ENCODE results near the gene HORMAD2.
A peak's percentile ranks its signal among the peaks of the same experiment; 100 is the strongest.
"Not testable (repeated sequence)": the region's sequence is repeated elsewhere in the genome, so short reads cannot be mapped to it uniquely, and the experiment has no call there.

The HORMAD2 gene

DNA sequence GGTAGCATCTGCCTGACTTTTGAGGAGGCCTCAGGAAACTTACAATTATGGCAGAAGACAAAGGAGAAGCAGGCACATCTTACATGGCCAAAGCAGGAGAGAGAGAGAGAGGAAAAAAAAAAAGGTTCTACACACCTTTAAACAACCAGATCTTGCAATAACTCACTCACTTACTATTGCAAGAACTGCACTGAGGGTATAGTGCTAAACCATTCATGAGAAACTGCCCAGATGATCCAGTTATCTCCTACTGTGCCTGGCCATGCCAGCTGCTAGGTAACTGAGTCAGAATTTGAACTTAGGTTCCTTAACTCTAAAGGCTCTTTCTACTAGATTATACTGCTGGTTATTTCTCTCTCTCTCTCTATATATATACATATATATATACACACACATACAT, 7.3 kb downstream of the HORMAD2 start:
- H3K4me3 ChIP-seq (ENCODE audit: low read length): no peak overlapping the region
- no peak for DNase-seq (ENCODE audit: low read depth)
- TF ChIP-seq, protein P1, sequence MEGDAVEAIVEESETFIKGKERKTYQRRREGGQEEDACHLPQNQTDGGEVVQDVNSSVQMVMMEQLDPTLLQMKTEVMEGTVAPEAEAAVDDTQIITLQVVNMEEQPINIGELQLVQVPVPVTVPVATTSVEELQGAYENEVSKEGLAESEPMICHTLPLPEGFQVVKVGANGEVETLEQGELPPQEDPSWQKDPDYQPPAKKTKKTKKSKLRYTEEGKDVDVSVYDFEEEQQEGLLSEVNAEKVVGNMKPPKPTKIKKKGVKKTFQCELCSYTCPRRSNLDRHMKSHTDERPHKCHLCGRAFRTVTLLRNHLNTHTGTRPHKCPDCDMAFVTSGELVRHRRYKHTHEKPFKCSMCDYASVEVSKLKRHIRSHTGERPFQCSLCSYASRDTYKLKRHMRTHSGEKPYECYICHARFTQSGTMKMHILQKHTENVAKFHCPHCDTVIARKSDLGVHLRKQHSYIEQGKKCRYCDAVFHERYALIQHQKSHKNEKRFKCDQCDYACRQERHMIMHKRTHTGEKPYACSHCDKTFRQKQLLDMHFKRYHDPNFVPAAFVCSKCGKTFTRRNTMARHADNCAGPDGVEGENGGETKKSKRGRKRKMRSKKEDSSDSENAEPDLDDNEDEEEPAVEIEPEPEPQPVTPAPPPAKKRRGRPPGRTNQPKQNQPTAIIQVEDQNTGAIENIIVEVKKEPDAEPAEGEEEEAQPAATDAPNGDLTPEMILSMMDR (conservative IDR thresholded peaks at IDR 0.05; ENCODE audit: low read length): no peak

DNA sequence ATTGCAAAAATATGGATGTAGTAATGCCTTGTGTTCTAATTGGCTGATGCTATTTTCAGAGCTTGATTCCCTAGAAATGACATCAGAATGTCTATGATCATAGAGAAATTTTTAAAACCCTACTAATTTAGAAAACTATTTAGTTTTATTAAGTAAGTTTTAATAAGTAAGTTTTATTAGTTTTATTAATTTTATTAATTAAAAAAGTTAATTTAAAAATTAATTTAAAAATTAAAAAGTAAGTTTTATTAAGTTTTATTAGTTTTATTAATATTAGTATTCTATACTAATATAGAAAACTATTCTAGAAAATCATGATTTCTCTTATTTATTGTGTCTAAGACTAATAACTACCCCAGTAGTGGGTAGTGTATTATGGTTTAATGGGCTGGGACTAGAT, 8.2 kb downstream of the HORMAD2 start:
- DNase-seq (ENCODE audit: low read depth): no peak
- no peak overlapping the region for H3K4me3 ChIP-seq (ENCODE audit: low read length)
- TF ChIP-seq, protein P1 (conservative IDR thresholded peaks at IDR 0.05; ENCODE audit: low read length): no peak

DNA sequence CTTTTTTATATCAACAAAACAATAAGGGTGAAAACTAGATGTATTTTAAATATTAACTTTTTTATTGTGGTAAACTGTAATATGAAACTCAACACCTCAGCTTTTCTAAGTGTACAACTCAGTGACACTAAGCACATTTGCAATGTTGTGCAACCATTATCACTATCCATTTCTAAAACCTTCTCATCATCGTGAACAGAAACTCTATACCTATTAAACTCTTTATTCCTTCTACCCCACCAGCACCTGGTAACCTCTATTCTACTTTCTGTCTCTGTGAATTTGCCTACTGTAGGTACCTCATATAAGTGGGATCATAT, 9.4 kb downstream of the HORMAD2 start:
- TF ChIP-seq, protein P1 (conservative IDR thresholded peaks at IDR 0.05; ENCODE audit: low read length): no peak
- no peak overlapping the region for H3K4me3 ChIP-seq (ENCODE audit: low read length)
- no peak for DNase-seq (ENCODE audit: low read depth)

DNA sequence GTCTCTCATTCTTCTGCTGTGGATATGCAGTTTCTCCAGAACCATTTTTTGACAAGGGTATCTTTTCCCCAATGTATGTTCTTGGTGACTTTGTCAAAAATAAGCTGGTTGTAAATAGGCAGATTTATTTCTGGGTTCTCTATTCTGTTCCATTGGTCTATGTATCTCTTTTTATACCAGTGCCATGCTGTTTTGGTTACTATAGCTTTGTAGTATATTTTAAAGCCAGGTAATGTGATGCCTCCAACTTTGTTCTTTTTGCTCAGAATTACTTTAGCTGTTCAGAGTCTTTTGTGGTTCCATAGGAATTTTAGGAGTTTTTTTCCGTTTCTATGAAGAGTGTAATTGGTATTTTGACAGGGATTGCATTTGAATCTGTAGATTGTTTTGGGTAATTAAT, 12.4 kb downstream of the HORMAD2 start:
- DNase-seq (ENCODE audit: low read depth): no peak
- TF ChIP-seq, protein P1 (conservative IDR thresholded peaks at IDR 0.05; ENCODE audit: low read length): no peak
- H3K4me3 ChIP-seq (ENCODE audit: low read length): no peak overlapping the region

DNA sequence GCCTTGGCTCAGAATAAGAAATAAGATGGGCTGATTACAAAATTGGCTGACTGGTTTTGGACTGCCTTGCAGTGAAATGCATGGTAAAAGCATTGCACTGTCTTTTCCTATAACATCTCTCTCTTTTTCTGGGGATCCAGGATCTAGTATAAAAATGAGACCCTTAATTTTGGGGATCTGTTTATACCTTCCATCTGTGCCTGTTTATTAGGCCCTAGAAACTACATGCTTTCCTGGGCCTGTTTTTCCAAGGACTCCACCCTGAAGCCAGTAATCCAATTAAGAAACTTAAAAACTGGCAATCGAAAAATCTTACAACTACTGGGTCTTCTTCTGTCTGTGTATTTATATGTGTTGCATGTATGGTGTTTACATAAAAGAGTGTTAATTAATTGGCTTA, 14.5 kb downstream of the HORMAD2 start:
- TF ChIP-seq, protein P1 (conservative IDR thresholded peaks at IDR 0.05; ENCODE audit: low read length): no peak
- no peak for DNase-seq (ENCODE audit: low read depth)
- H3K4me3 ChIP-seq (ENCODE audit: low read length): no peak overlapping the region

DNA sequence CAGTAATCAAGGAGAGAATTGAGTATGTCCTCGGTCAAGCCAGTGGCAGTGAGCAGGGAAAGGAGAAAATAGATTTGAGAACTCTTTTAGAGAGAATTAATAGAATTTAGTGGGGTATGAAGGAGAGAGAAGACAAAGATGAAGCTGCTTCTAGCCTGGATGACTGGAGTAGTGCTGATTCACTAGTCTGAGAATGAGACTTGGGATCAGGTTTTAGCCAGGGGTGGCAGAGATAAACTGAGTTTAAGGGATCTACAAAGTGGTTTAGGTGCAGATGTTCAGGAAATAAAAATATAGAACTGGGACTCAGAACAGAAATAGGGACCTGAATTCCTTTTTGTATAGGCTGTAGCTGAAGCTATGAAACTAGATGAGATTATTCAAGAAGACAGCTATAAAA, 17.6 kb downstream of the HORMAD2 start:
- H3K4me3 ChIP-seq (ENCODE audit: low read length): no peak overlapping the region
- DNase-seq (ENCODE audit: low read depth): no peak
- TF ChIP-seq, protein P1 (conservative IDR thresholded peaks at IDR 0.05; ENCODE audit: low read length): no peak

DNA sequence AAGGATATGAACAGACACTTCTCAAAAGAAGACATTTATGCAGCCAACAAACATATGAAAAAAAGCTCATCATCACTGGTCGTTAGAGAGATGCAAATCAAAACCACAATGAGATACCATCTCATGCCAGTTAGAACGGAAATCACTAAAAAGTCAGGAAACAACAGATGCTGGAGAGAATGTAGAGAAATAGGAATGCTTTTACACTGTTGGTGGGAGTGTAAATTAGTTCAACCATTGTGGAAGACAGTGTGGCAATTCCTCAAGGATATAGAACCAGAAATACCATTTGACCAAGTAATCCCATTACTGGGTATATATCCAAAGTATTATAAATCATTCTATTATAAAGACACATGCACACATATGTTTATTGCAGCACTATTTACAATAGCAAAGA, 20.5 kb downstream of the HORMAD2 start:
- not testable (repeated sequence) for H3K4me3 ChIP-seq (ENCODE audit: low read length); DNase-seq (ENCODE audit: low read depth)

DNA sequence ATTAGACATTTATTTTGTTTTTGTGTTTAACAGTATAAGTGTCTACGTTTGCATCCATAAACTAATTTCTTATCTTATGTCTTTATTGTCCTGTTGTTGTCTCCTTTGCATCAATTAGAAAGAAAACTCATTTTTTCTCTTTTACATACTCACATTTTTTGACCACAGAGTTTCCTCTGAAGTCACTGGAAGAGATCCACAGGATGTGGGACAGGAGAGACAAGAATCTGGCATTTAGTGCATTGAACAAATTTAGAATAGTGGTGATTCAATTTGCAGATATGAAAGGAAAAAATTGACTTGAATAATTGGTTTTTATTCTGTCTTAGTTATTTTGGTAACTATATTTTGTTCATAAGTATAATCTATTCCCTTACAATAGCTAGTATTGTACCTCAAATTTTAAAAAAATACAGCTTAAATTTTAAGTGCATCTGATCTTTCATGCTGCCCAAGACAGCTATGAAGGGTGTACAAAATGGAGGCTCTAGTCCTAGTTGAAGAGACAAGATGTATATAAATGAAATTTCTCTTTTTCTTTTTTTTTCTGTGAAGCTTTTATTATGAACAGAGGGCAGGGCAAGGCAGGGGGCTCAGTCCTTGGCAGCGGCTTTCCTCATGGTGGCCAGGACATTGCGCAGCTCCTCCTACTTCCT, 24.4 kb downstream of the HORMAD2 start:
- peak; percentile 30 for DNase-seq (ENCODE audit: low read depth)
- TF ChIP-seq, protein P1 (conservative IDR thresholded peaks at IDR 0.05; ENCODE audit: low read length): no peak

More for the DNA sequence above, 24.4 kb downstream of the HORMAD2 start:
- H3K4me3 ChIP-seq (ENCODE audit: low read length): no peak overlapping the region
